A549 (cell line): ENCODE results near the gene PROCA1. TPM values are rescaled to one million over a fixed set of nuclear protein-coding genes. Genes with fewer than 3 reads are reported as not detected.

ENCODE experiments used
- ATAC-seq, 2 experiments: fragments of 200-7000 bp in 1 of 2; fragments of >200 bp in 1 of 2; cut with Nextera tagmentation in 1 of 2; cut with Tn5 transposase in 1 of 2; 3 replicates each; pipeline versions ENCODE4 v1.8.0 to v1.9.1; 2018 to 2020; ENCODE audit warnings: mild to moderate bottlenecking in 1 of 2, moderate library complexity in 1 of 2
- CTCF ChIA-PET: fragments of 300-600 bp; sonication (Branson Sonifier 250); formaldehyde crosslinking; extraction: SDS; loops from one replicate; lab custom pipeline; 2021; ENCODE audit warnings: antibody characterized with exemption, inconsistent platforms; lab: Yijun Ruan, JAX
- POLR2A ChIA-PET: fragments of 350-600 bp; formaldehyde crosslinking; extraction: SDS; loops from one replicate; lab custom pipeline; 2021; ENCODE audit warnings: antibody characterized with exemption, inconsistent platforms; lab: Yijun Ruan, JAX
- DNase-seq, 2 experiments: peaks; one replicate each; pipeline versions ENCODE4 v3.0.0 to v3.0.0-alpha.2; 2011 to 2016; ENCODE audit warnings: low read depth in 1 of 2, low spot score in 1 of 2
- FAIRE-seq: peaks from 2 replicates; lab custom pipeline; 2011; peaks lifted over from hg19 to GRCh38; lab: Jason Lieb, UNC
- H3K27ac ChIP-seq, 2 experiments: fragments of >200 bp; sonication (Bioruptor Twin); formaldehyde crosslinking; 3 replicates each; pipeline ENCODE4 v1.5.1; 2016 to 2017
- H3K4me1 ChIP-seq: fragments of >200 bp; sonication (Bioruptor Twin); formaldehyde crosslinking; 3 replicates; pipeline ENCODE4 v1.6.1; 2016
- H3K4me2 ChIP-seq: fragments of >200 bp; sonication (Bioruptor Twin); formaldehyde crosslinking; 3 replicates; pipeline ENCODE4 v1.6.1; 2016
- H3K4me3 ChIP-seq: fragments of >200 bp; sonication (Bioruptor Twin); formaldehyde crosslinking; 3 replicates; pipeline ENCODE4 v1.5.1; 2016
- H3K9me3 ChIP-seq: fragments of >200 bp; sonication (Bioruptor Twin); formaldehyde crosslinking; 3 replicates; pipeline ENCODE4 v1.6.1; 2016
- BCL3 ChIP-seq: fragments of >200 bp; sonication (Bioruptor Twin); formaldehyde crosslinking; IDR thresholded peaks from 3 replicates; pipeline ENCODE4 v1.6.1; 2016
- CHD4 ChIP-seq: fragments of 200-600 bp; sonication (generic); IDR thresholded peaks from 2 replicates; pipeline ENCODE4 v1.6.1; 2016; ENCODE audit warnings: antibody characterized with exemption, mild to moderate bottlenecking, borderline replicate concordance
- ELK1 ChIP-seq: fragments of 150-350 bp; IDR thresholded peaks from 2 replicates; pipeline ENCODE4 v1.6.1; 2014; ENCODE audit warnings: low read depth, mild to moderate bottlenecking, low read length
- EP300 ChIP-seq, 2 experiments: fragments of >200 bp; sonication (Bioruptor Twin); formaldehyde crosslinking; IDR thresholded peaks; 2 replicates in 1 of 2; 3 replicates in 1 of 2; pipeline ENCODE4 v1.6.1; 2016 to 2017
- FOXS1 ChIP-seq: fragments of 250-450 bp; sonication (Bioruptor Pico); IDR thresholded peaks from 2 replicates; pipeline ENCODE4 v1.5.0; 2020; ENCODE audit warnings: mild to moderate bottlenecking, moderate library complexity
- HES2 ChIP-seq: fragments of >200 bp; sonication (Bioruptor Twin); formaldehyde crosslinking; IDR thresholded peaks from 2 replicates; pipeline ENCODE4 v1.6.1; 2016
- HEYL ChIP-seq: fragments of 250-450 bp; sonication (Bioruptor Pico); IDR thresholded peaks from 2 replicates; pipeline ENCODE4 v1.8.0; 2021; ENCODE audit warnings: mild to moderate bottlenecking, moderate library complexity
- HOXA7 ChIP-seq: fragments of 250-450 bp; sonication (Bioruptor Pico); IDR thresholded peaks from 2 replicates; pipeline ENCODE4 v1.5.0; 2020; ENCODE audit warnings: mild to moderate bottlenecking, moderate library complexity
- JUN ChIP-seq, 2 experiments: fragments of >200 bp; sonication (Bioruptor Twin); formaldehyde crosslinking; IDR thresholded peaks; 2 replicates in 1 of 2; 3 replicates in 1 of 2; pipeline ENCODE4 v1.6.1; 2016 to 2017
- JUNB ChIP-seq: fragments of >200 bp; sonication (Bioruptor Twin); formaldehyde crosslinking; IDR thresholded peaks from 2 replicates; pipeline ENCODE4 v1.6.1; 2016
- KDM1A ChIP-seq: fragments of 200-600 bp; sonication (generic); IDR thresholded peaks from 2 replicates; pipeline ENCODE4 v1.6.1; 2016; ENCODE audit warnings: low read depth, mild to moderate bottlenecking
- MAFK ChIP-seq: fragments of 450-650 bp; IDR thresholded peaks from 2 replicates; pipeline ENCODE4 v1.6.1; 2014; ENCODE audit not compliant: partially characterized antibody
- NFE2L2 ChIP-seq: fragments of 150-350 bp; conservative IDR thresholded peaks from 2 replicates; pipeline ENCODE4 v1.6.1; 2014; ENCODE audit warnings: low read length
- NPAS2 ChIP-seq: fragments of 250-450 bp; sonication (Bioruptor Pico); IDR thresholded peaks from 2 replicates; pipeline ENCODE4 v1.8.0; 2022; ENCODE audit warnings: mild to moderate bottlenecking, moderate library complexity, borderline replicate concordance
- PHF8 ChIP-seq: fragments of 200-600 bp; sonication (generic); IDR thresholded peaks from 2 replicates; pipeline ENCODE4 v1.6.1; 2016; ENCODE audit warnings: low read depth, mild to moderate bottlenecking, antibody characterized with exemption, moderate library complexity, borderline replicate concordance
- POLR2AphosphoS2 ChIP-seq: conservative IDR thresholded peaks from 2 replicates; pipeline ENCODE4 v1.6.1; 2012; ENCODE audit warnings: low read length, improper control_type of control experiment, inconsistent platforms
- REST ChIP-seq: fragments of 200-600 bp; sonication (generic); IDR thresholded peaks from 2 replicates; pipeline ENCODE4 v1.6.1; 2016; ENCODE audit warnings: antibody characterized with exemption, mild to moderate bottlenecking, moderate library complexity
- TFCP2L1 ChIP-seq: fragments of 250-450 bp; sonication (Bioruptor Pico); IDR thresholded peaks from 2 replicates; pipeline ENCODE4 v1.5.0; 2021; ENCODE audit warnings: mild to moderate bottlenecking
- ZFP36 ChIP-seq: fragments of 450-650 bp; IDR thresholded peaks from 2 replicates; pipeline ENCODE4 v1.6.1; 2014; ENCODE audit warnings: borderline replicate concordance; ENCODE audit not compliant: partially characterized antibody
- ZNF302 ChIP-seq: fragments of 250-450 bp; sonication (Bioruptor Pico); IDR thresholded peaks from 2 replicates; pipeline ENCODE4 v1.9.0; 2021; ENCODE audit warnings: inconsistent platforms, mild to moderate bottlenecking, moderate library complexity
- WGBS: methylation state at CpG from one replicate; pipeline ENCODE4 v1.1.6; 2017; ENCODE audit errors: missing lambda C conversion rate; 5-methylcytosine and 5-hydroxymethylcytosine counted together
- polyA plus RNA-seq, 4 experiments: library from polyadenylated mRNA; depleted of rRNA in 3 of 4; stranded (reverse); fragments of >200 nt; fragmentation: RNase III in 1 of 4; extraction: RNeasy Plus Mini Kit Qiagen cat#74134 plus additional on column Dnase treatment in 1 of 4; gene quantifications; 2 replicates in 3 of 4; 3 replicates in 1 of 4; pipeline ENCODE4 v1.2.3, GENCODE V29; 2011 to 2017

PROCA1 gene
- polyA plus RNA-seq, 2 of the 4 experiments (the other 2 are of a cell fraction): 4.0 to 4.9 TPM

- Histone ChIP-seq H3K4me2 (no peak overlapping the region), H3K4me1 (peaks cover 15% of the 10 kb centered on the region), H3K9me3 (no peaks in the 10 kb centered on the region), H3K4me3 (no peak overlapping the region), H3K27ac (no peak overlapping the region)
- FAIRE-seq: no peak
- POLR2A ChIA-PET: no interaction called here
- 94% methylated on average over 16 of the region's 18 CpGs for WGBS
- TF ChIP-seq KDM1A (no peak), ZNF302 (no peak), TFCP2L1 (CRISPR knock-in tag) (no peak), JUNB (no peak), ELK1 (no peak), HOXA7 (CRISPR knock-in tag) (no peak), EP300 (IDR thresholded peaks at IDR 0.05) (no peak), HEYL (no peak), NPAS2 (no peak)
- TF ChIP-seq, all 56 proteins: peak for 0
- CTCF ChIA-PET: interaction anchor here (6.5 to 22.6 kb wide), 5 partner anchors 10 to 152 kb away, joined by 97 to 977 read pairs (median 244); partner anchors contain the start of genes DHRS13, FLOT2, NEK8 and RPL23A
- DNase-seq (no peak), ATAC-seq (peak in 1 of 2 experiments; percentile 9; a peak in 1 of 6 replicates)
Observed at GRCh38 chr17:28759256-28759865, 47.7 kb upstream of the PROCA1 start.

GRCh38 chr17:28758411-28759121 lies 46.9 kb upstream of the PROCA1 start:
- Histone ChIP-seq H3K9me3 (no peaks in the 10 kb centered on the region), H3K4me2 (no peak overlapping the region), H3K27ac (no peak overlapping the region), H3K4me1 (peaks cover 15% of the 10 kb centered on the region)
- ATAC-seq: peak in 1 of 2 experiments; percentile 4; a peak in 1 of 6 replicates
- CTCF ChIA-PET: interaction anchor here (0.6 to 22.6 kb wide), 4 partner anchors 15 to 145 kb away, joined by 3 to 977 read pairs (median 4); partner anchors contain the start of genes NEK8, RPL23A and TLCD1
- TF ChIP-seq NFE2L2: no peak
- TF ChIP-seq HES2: no peak
- peak; percentile 76 for TF ChIP-seq POLR2AphosphoS2
- no peak for TF ChIP-seq CHD4
- TF ChIP-seq, all 56 proteins: peak for 1
- 92% methylated on average over 24 of the region's 32 CpGs for WGBS
- no peak overlapping the region for H3K4me3 ChIP-seq
- DNase-seq: no peak
- POLR2A ChIA-PET: interaction anchor here (1.1 to 2.0 kb wide), 2 partner anchors 32 to 33 kb away, joined by 3 to 4 read pairs; partner anchors contain the start of gene TLCD1
- no peak for FAIRE-seq

GRCh38 chr17:28756049-28756804 lies 44.5 kb upstream of the PROCA1 start:
- Histone ChIP-seq H3K27ac (no peak overlapping the region), H3K4me3 (no peak overlapping the region), H3K9me3 (no peaks in the 10 kb centered on the region), H3K4me2 (no peak overlapping the region), H3K4me1 (peaks cover 8% of the 10 kb centered on the region)
- no peak for DNase-seq
- POLR2A ChIA-PET: interaction anchor here (1.3 kb wide), 1 partner anchor 29 kb away, joined by 6 read pairs; no protein-coding TSS in a partner anchor
- WGBS: 84% methylated on average over 5 of the region's 5 CpGs
- ATAC-seq: peak in 1 of 2 experiments; percentile 1; a peak in 1 of 6 replicates
- TF ChIP-seq POLR2AphosphoS2 (peak; percentile 94), NFE2L2 (no peak), MAFK (no peak)
- CTCF ChIA-PET: interaction anchor here (0.7 to 22.6 kb wide), 5 partner anchors 9 to 153 kb away, joined by 3 to 977 read pairs (median 6); partner anchors contain the start of genes NEK8, RPL23A, TLCD1 and TRAF4
- FAIRE-seq: no peak

- POLR2A ChIA-PET: no interaction called here
- DNase-seq (no peak), ATAC-seq (no peak), FAIRE-seq (no peak)
- CTCF ChIA-PET: interaction anchor here (1.2 to 22.6 kb wide), 3 partner anchors 8 to 28 kb away, joined by 3 to 977 read pairs (median 244); partner anchors contain the start of genes NEK8, RPL23A and TLCD1
- no peaks in the 10 kb centered on the region for H3K9me3 ChIP-seq
- WGBS: 85% methylated on average over 7 of the region's 7 CpGs
- H3K4me3 ChIP-seq: no peak overlapping the region
- no peak overlapping the region for H3K4me2 ChIP-seq
- H3K4me1 ChIP-seq: peaks cover 2% of the 10 kb centered on the region
- H3K27ac ChIP-seq: no peak overlapping the region
- TF ChIP-seq REST (no peak), JUN (IDR thresholded peaks at IDR 0.05) (no peak), ZFP36 (no peak), PHF8 (no peak), FOXS1 (no peak), NFE2L2 (no peak), BCL3 (no peak)
Observed at GRCh38 chr17:28755486-28755885, 43.8 kb upstream of the PROCA1 start.
